Measurements from ENCODE around the gene EIF4B.

DNA sequence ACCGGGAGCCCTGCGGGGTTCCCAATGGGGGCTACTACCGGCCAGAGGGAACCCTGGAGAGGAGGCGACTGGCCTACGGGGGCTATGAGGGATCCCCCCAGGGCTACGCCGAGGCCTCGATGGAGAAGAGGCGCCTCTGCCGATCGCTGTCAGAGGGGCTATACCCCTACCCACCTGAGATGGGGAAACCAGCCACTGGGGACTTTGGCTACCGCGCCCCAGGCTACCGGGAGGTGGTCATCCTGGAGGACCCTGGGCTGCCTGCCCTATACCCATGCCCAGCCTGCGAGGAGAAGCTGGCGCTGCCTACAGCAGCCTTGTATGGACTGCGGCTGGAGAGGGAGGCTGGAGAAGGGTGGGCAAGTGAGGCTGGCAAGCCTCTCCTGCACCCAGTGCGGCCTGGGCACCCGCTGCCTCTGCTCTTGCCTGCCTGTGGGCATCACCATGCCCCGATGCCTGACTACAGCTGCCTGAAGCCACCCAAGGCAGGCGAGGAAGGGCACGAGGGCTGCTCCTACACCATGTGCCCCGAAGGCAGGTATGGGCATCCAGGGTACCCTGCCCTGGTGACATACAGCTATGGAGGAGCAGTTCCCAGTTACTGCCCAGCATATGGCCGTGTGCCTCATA lies 53.3 kb downstream of the EIF4B start:
- TF ChIP-seq TBX3 (IDR thresholded peaks at IDR 0.05; ENCODE audit: borderline replicate concordance) = no peak
- no peak for TF ChIP-seq TEAD3 (CRISPR knock-in tag; optimal IDR thresholded peaks at IDR 0.05; ENCODE audit: borderline replicate concordance)
- no peak for TF ChIP-seq ELF4 (CRISPR knock-in tag; IDR thresholded peaks at IDR 0.05; ENCODE audit: borderline replicate concordance)
- TF ChIP-seq EZH2 (conservative IDR thresholded peaks at IDR 0.05; ENCODE audit: low read depth, low read length) = no peak
